ENCODE results near the gene RARB. TPM values are rescaled to one million over a fixed set of nuclear protein-coding genes. Genes with fewer than 3 reads are reported as not detected.

Gene RARB
- total and polyA plus RNA-seq, 2 of the 13 experiments (the other 11 are each of a cell fraction or from before 2014, with no cell fraction given) = 0.16 TPM; not detected in 1

- TF ChIP-seq ONECUT2 (CRISPR knock-in tag; IDR thresholded peaks at IDR 0.05) = no peak
- no peak for TF ChIP-seq ZNF350 (CRISPR knock-in tag; IDR thresholded peaks at IDR 0.05; ENCODE audit: borderline replicate concordance, low read depth)
Observed at GRCh38 chr3:25419251-25419650, 8.8 kb upstream of the RARB start (continued).

DNA sequence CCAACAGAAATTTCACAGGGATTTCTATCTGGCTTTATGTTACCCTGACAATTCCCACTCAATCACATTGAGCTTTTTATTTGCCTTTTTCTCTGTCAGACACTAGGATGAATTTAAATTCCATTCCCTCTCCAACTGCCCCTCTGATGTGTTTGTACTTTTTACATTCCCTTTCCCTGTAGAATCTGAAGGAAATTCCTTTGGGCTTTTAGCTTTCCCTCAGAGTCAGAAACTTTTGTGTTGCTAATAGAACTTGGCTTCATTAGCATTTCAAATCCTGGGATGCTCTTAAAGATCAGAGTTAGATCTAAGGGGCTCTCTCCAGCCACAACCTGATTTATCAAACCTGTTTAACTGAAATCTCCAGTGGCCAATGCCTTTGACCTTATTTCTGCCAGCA lies 7.9 kb upstream of the RARB start:
- intact Hi-C loops (cut with micrococcal nuclease; ENCODE audit: unreplicated experiment) = no loop called here
- Histone ChIP-seq H3K27me3 (ENCODE audit: control insufficient read depth in 1 of 2, insufficient read depth in 2 of 2, low read length in 2 of 2) (no peaks in the 10 kb centered on the region), H3K79me2 (ENCODE audit: insufficient read depth, low read length) (no peaks in the 10 kb centered on the region), H4K20me1 (ENCODE audit: insufficient read depth, low read length) (no peaks in the 10 kb centered on the region), H3K36me3 (replicated peaks in 1 of 2; ENCODE audit: control insufficient read depth in 1 of 2, insufficient read depth in 2 of 2, low read length in 2 of 2) (no peaks in the 10 kb centered on the region), H3K9ac (ENCODE audit: insufficient read depth, low read depth, low read length) (no peak overlapping the region), H3K4me1 (ENCODE audit: insufficient read depth, low read length) (peaks cover 25% of the 10 kb centered on the region; the same call in 1 of the 2 replicates), H3K9me3 (ENCODE audit: low read length) (no peaks in the 10 kb centered on the region), H2AFZ (ENCODE audit: low read length) (no peak overlapping the region), H3K27ac (ENCODE audit: extremely low read length, insufficient read depth, low read length) (no peak overlapping the region), H3K4me2 (ENCODE audit: low read depth, low read length) (no peak overlapping the region), H3K4me3 (replicated peaks in 1 of 3; ENCODE audit: insufficient read depth in 1 of 3, low read depth in 2 of 3, low read length in 3 of 3) (no peak overlapping the region)
- TF ChIP-seq, protein P1, sequence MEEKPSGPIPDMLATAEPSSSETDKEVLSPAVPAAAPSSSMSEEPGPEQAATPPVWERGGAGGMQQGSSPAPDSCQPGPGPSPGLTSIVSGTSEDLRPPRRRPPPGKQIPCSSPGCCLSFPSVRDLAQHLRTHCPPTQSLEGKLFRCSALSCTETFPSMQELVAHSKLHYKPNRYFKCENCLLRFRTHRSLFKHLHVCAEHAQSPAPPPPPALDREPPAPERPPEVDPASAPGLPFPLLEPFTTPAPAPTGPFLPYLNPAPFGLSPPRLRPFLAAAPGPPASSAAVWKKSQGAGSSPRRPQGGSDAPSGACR (CRISPR knock-in tag; IDR thresholded peaks at IDR 0.05) = no peak
- no TSS peak for BruUV-seq (replicated peaks)
- FAIRE-seq = no peak
- POLR2A ChIA-PET = no interaction called here
- DNase-seq (ENCODE audit: low spot score) = no peak
- in situ Hi-C loops (cut with HindIII; ENCODE audit: extremely low pct_ligation_motif_present, low pct_unique_long_range_greater_than_20kb) = loop anchor here (10.0 kb wide), 1 partner anchor 165 kb away; no protein-coding TSS in a partner anchor
- no peak for ATAC-seq
- CTCF ChIA-PET (ENCODE audit: low intra/inter-chr PET ratio, low total read pairs) = no interaction called here

GRCh38 chr3:25420885-25421284 lies 7.2 kb upstream of the RARB start:
- FAIRE-seq (no peak), ATAC-seq (no peak)
- peaks cover 25% of the 10 kb centered on the region; the same call in 1 of the 2 replicates for H3K4me1 ChIP-seq (ENCODE audit: insufficient read depth, low read length)

More at GRCh38 chr3:25420885-25421284, 7.2 kb upstream of the RARB start:
- ChIA-PET POLR2A (no interaction called here), CTCF (ENCODE audit: low intra/inter-chr PET ratio, low total read pairs) (no interaction called here)
- TF ChIP-seq RARA (CRISPR knock-in tag; IDR thresholded peaks at IDR 0.05) (no peak), NR2F6 (IDR thresholded peaks at IDR 0.05) (no peak), NR2F6 (CRISPR knock-in tag; IDR thresholded peaks at IDR 0.05) (no peak), ZFP36L2 (CRISPR knock-in tag; IDR thresholded peaks at IDR 0.05) (no peak), ZNF253 (CRISPR knock-in tag; IDR thresholded peaks at IDR 0.05; ENCODE audit: borderline replicate concordance) (no peak), ZNF543 (CRISPR knock-in tag; IDR thresholded peaks at IDR 0.05) (no peak)
- TF ChIP-seq, protein P2, sequence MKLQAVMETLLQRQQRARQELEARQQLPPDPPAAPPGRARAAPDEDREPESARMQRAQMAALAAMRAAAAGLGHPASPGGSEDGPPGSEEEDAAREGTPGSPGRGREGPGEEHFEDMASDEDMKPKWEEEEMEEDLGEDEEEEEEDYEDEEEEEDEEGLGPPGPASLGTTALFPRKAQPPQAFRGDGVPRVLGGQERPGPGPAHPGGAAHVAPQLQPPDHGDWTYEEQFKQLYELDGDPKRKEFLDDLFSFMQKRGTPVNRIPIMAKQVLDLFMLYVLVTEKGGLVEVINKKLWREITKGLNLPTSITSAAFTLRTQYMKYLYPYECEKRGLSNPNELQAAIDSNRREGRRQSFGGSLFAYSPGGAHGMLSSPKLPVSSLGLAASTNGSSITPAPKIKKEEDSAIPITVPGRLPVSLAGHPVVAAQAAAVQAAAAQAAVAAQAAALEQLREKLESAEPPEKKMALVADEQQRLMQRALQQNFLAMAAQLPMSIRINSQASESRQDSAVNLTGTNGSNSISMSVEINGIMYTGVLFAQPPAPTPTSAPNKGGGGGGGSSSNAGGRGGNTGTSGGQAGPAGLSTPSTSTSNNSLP (IDR thresholded peaks at IDR 0.05; ENCODE audit: low read depth, low read length) = no peak
- TF ChIP-seq, protein P3, sequence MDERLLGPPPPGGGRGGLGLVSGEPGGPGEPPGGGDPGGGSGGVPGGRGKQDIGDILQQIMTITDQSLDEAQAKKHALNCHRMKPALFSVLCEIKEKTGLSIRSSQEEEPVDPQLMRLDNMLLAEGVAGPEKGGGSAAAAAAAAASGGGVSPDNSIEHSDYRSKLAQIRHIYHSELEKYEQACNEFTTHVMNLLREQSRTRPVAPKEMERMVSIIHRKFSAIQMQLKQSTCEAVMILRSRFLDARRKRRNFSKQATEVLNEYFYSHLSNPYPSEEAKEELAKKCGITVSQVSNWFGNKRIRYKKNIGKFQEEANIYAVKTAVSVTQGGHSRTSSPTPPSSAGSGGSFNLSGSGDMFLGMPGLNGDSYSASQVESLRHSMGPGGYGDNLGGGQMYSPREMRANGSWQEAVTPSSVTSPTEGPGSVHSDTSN (CRISPR knock-in tag; IDR thresholded peaks at IDR 0.05) = no peak
- no peaks in the 10 kb centered on the region for H3K36me3 ChIP-seq (replicated peaks in 1 of 2; ENCODE audit: control insufficient read depth in 1 of 2, insufficient read depth in 2 of 2, low read length in 2 of 2)
- no peaks in the 10 kb centered on the region for H3K27me3 ChIP-seq (ENCODE audit: control insufficient read depth in 1 of 2, insufficient read depth in 2 of 2, low read length in 2 of 2)
- H3K4me3 ChIP-seq (replicated peaks in 1 of 3; ENCODE audit: insufficient read depth in 1 of 3, low read depth in 2 of 3, low read length in 3 of 3) = no peak overlapping the region
- no peaks in the 10 kb centered on the region for H3K9me3 ChIP-seq (ENCODE audit: low read length)
- intact Hi-C loops (cut with micrococcal nuclease; ENCODE audit: unreplicated experiment) = no loop called here
- in situ Hi-C loops (cut with HindIII; ENCODE audit: extremely low pct_ligation_motif_present, low pct_unique_long_range_greater_than_20kb) = loop anchor here (10.0 kb wide), 1 partner anchor 164 kb away; no protein-coding TSS in a partner anchor
- no peak overlapping the region for H3K27ac ChIP-seq (ENCODE audit: extremely low read length, insufficient read depth, low read length)
- BruUV-seq (replicated peaks) = no TSS peak
- H3K79me2 ChIP-seq (ENCODE audit: insufficient read depth, low read length) = no peaks in the 10 kb centered on the region
- H2AFZ ChIP-seq (ENCODE audit: low read length) = no peak overlapping the region
- no peak overlapping the region for H3K9ac ChIP-seq (ENCODE audit: insufficient read depth, low read depth, low read length)
- no peaks in the 10 kb centered on the region for H4K20me1 ChIP-seq (ENCODE audit: insufficient read depth, low read length)
- H3K4me2 ChIP-seq (ENCODE audit: low read depth, low read length) = no peak overlapping the region
- DNase-seq (ENCODE audit: low spot score) = no peak

All from HepG2 (cell line).